ENCODE data around the gene DNAH8. TPM values are rescaled to one million over a fixed set of nuclear protein-coding genes. Genes with fewer than 3 reads are reported as not detected.
A peak's percentile ranks its signal among the peaks of the same experiment; 100 is the strongest.

The DNAH8 gene
- total RNA-seq, 1 donor from 2014 or later, result 0.13 TPM

GRCh38 chr6:38702558-38703397 lies 12.3 kb upstream of the DNAH8 start, which contains the start of gene GLO1:
Gene GLO1 (minus strand): TSS chr6:38703145. CDS start chr6:38703054, 91 bp downstream.
- DNase-seq (ENCODE audit: low spot score), result peak; percentile 98

GRCh38 chr6:38703949-38704590 lies 11.0 kb upstream of the DNAH8 start:
- no peak for DNase-seq (ENCODE audit: low spot score)

- DNase-seq (ENCODE audit: low spot score), result no peak
Observed at GRCh38 chr6:38705924-38706323, 9.2 kb upstream of the DNAH8 start.

GRCh38 chr6:38708496-38708895 lies 6.6 kb upstream of the DNAH8 start:
- no peak for DNase-seq (ENCODE audit: low spot score)

- DNase-seq (ENCODE audit: low spot score), result peak; percentile 52
Observed at GRCh38 chr6:38713812-38714211, 1.3 kb upstream of the DNAH8 start.

- no peak for DNase-seq (ENCODE audit: low spot score)
Observed at GRCh38 chr6:38714239-38715015, 684 bp upstream of the DNAH8 start.

GRCh38 chr6:38716825-38717224 lies 1.7 kb downstream of the DNAH8 start:
- DNase-seq (ENCODE audit: low spot score), result no peak

- DNase-seq (ENCODE audit: low spot score), result no peak
Observed at GRCh38 chr6:38719358-38719757, 4.2 kb downstream of the DNAH8 start.

- no peak for DNase-seq (ENCODE audit: low spot score)
Observed at GRCh38 chr6:38720295-38720694, 5.2 kb downstream of the DNAH8 start.

- no peak for DNase-seq (ENCODE audit: low spot score)
Observed at GRCh38 chr6:38722038-38722437, 6.9 kb downstream of the DNAH8 start.

- no peak for DNase-seq (ENCODE audit: low spot score)
Observed at GRCh38 chr6:38722727-38723334, 7.7 kb downstream of the DNAH8 start.

- no peak for DNase-seq (ENCODE audit: low spot score)
Observed at GRCh38 chr6:38723783-38724182, 8.7 kb downstream of the DNAH8 start.

- no peak for DNase-seq (ENCODE audit: low spot score)
Observed at GRCh38 chr6:38724343-38724742, 9.2 kb downstream of the DNAH8 start.

GRCh38 chr6:38725414-38726183 lies 10.5 kb downstream of the DNAH8 start:
- no peak for DNase-seq (ENCODE audit: low spot score)

GRCh38 chr6:38728203-38728602 lies 13.1 kb downstream of the DNAH8 start:
- DNase-seq (ENCODE audit: low spot score), result no peak

GRCh38 chr6:38730140-38730862 lies 15.2 kb downstream of the DNAH8 start:
- DNase-seq (ENCODE audit: low spot score), result no peak

GRCh38 chr6:38736951-38737350 lies 21.8 kb downstream of the DNAH8 start:
- no peak for DNase-seq (ENCODE audit: low spot score)

- no peak for DNase-seq (ENCODE audit: low spot score)
Observed at GRCh38 chr6:38738261-38738660, 23.1 kb downstream of the DNAH8 start.

GRCh38 chr6:38739532-38739931 lies 24.4 kb downstream of the DNAH8 start:
- DNase-seq (ENCODE audit: low spot score), result no peak

GRCh38 chr6:38749473-38749872 lies 34.4 kb downstream of the DNAH8 start:
- DNase-seq (ENCODE audit: low spot score), result no peak

Measured in ureter (tissue), 1 donor.